ENCODE results near the gene CLEC16A. TPM values are rescaled to one million over a fixed set of nuclear protein-coding genes. Genes with fewer than 3 reads are reported as not detected.
"Not testable (repeated sequence)": the region's sequence is repeated elsewhere in the genome, so short reads cannot be mapped to it uniquely, and the experiment has no call there.

The CLEC16A gene
- polyA plus RNA-seq, 3 donors, result 24.2 to 26.8 (median 24.9) TPM

- no peak for DNase-seq (ENCODE audit: extremely low read depth in 1 of 11, low read depth in 9 of 11, low spot score in 4 of 11)
Observed at GRCh38 chr16:11205065-11205699, 260.8 kb downstream of the CLEC16A start.

GRCh38 chr16:11205754-11206581 lies 261.6 kb downstream of the CLEC16A start:
- DNase-seq (ENCODE audit: extremely low read depth in 1 of 11, low read depth in 9 of 11, low spot score in 4 of 11), result no peak

DNA sequence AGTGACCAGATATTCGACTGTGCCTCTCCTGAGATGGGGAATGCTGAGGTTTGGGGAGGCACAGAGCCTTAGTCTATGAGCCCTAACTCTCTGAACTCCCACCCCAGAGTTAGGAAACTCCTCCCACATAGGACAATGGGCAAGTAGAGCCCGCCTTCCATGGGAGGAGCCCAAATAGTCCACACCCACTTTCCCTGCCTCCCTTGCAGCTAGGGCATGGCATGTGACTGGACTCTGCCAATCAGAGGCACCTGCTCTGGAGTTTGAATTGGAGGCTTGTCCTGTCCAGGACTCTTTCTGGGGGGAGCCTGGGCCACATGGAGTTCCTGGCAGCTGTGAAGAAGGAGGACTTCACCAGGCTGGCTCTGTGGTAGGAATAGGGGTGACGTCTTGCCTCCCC lies 263.3 kb downstream of the CLEC16A start:
- DNase-seq (ENCODE audit: extremely low read depth in 1 of 11, low read depth in 9 of 11, low spot score in 4 of 11), result no peak

GRCh38 chr16:11208916-11209665 lies 264.7 kb downstream of the CLEC16A start:
- DNase-seq (ENCODE audit: extremely low read depth in 1 of 11, low read depth in 9 of 11, low spot score in 4 of 11), result no peak

GRCh38 chr16:11210260-11210659 lies 265.9 kb downstream of the CLEC16A start:
- DNase-seq (ENCODE audit: extremely low read depth in 1 of 11, low read depth in 9 of 11, low spot score in 4 of 11), result no peak

DNA sequence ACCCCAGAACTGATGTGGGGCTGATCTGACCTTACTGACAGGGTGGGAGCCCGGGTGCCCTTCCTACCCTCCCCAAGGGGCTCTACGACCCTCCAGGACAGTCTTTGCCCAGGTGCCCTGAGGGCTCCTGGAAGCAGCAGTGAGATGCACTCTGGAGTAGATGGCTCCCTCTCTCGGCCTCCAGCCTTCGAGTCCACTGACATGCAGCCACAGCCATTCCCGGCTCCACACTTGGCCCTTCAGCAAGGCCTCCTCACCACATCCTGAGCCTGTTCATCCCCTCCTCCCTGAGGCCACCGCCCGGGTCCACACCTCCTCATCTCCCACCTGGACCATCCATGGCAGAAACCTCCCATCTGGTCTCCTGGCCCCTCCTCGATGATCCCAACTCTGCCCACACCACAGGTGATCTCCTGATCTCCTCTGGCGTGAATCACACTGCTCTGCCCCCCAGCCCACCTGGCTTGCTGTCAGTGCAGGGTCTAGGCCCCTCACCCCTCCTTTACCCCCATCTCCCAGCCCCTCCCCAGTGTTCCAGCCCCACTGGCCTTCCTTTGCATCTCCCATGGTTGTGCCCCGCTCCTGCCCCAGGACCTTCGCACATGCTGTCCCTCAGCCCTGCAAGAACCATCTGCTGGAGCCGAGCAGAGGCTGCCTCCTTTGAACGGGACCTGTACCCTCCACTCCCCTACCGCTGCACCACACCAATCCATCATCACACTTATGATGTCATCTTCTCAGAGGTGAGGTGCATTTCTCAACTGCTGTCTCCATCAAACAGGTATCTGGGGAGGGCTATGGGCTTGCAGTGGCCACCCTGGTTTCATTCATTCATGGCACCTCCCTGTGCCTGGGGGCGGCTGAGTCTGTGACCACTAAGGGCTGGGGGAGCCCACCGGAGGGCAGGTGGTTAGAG lies 267.0 kb downstream of the CLEC16A start:
- DNase-seq (ENCODE audit: extremely low read depth in 1 of 11, low read depth in 9 of 11, low spot score in 4 of 11), result no peak

- no peak for DNase-seq (ENCODE audit: extremely low read depth in 1 of 11, low read depth in 9 of 11, low spot score in 4 of 11)
Observed at GRCh38 chr16:11211977-11212797, 267.8 kb downstream of the CLEC16A start.

DNA sequence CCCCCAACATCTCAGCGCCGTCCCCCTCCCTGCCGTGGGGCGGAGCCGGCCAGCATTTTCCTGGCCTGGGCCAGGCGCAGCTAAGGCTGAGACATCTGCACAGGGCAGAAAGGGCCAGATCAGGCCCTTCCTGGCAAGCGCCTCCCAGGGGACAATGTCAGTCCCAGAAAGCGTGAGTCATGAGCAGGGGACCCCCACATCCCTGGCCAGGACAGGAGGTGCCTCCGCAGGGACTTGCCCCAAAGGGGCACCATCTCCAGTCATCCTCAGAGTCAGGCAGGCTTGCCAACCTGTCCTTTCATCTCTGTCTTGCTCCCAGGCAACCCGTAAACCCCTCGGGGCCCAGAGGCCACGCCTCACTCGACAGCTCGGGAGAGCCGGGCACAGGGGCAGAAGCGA lies 268.4 kb downstream of the CLEC16A start:
- no peak for DNase-seq (ENCODE audit: extremely low read depth in 1 of 11, low read depth in 9 of 11, low spot score in 4 of 11)

- DNase-seq (ENCODE audit: extremely low read depth in 1 of 11, low read depth in 9 of 11, low spot score in 4 of 11), result no peak
Observed at GRCh38 chr16:11213373-11213772, 269.0 kb downstream of the CLEC16A start.

- no peak for DNase-seq (ENCODE audit: extremely low read depth in 1 of 11, low read depth in 9 of 11, low spot score in 4 of 11)
Observed at GRCh38 chr16:11213799-11214198, 269.4 kb downstream of the CLEC16A start.

- DNase-seq (ENCODE audit: extremely low read depth in 1 of 11, low read depth in 9 of 11, low spot score in 4 of 11), result no peak
Observed at GRCh38 chr16:11215935-11216556, 271.7 kb downstream of the CLEC16A start.

DNA sequence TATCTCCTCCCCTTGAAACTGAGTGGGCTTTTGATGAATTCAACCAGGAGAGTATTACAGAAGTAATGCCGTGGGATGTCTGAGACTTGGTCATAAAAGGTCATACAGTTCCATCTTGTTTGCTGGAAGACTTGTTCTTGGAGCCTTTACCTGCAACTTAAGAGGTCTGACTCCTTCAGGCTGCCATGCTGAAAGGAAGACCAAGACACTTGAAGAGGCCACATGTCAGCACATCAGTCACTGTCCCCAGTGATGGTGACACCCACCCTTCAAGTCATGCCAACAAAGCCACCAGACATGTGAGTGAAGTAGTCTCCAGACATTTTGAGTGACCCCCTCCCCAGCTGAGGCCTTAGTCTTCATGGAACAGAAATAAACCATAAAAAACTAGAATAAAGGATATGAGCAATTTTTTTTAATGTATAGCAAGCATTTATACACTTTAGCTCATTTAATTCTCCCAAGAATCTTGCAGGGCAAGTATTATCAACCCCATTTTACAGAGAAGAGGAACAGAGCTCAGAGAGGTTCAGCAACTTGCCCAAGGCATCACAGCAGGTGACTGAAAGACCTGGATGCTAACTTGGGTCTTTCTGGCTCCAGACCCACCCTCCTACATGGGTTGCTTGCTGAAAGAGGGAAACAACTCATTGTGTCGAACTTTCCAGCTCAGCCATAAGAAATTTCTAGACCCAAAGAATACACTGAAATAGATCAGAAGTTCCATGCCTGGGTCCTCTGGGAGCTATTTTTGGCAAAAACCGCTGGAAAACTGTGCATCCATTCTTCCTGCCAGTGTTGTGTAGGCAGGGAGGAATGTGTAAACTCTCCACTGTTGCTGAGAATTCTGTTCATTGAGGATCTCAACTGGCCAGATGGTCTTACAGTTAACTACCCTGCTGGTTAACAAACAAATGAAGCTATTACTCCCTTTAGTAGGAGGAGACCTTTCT lies 273.6 kb downstream of the CLEC16A start:
- DNase-seq (ENCODE audit: extremely low read depth in 1 of 11, low read depth in 9 of 11, low spot score in 4 of 11), result no peak

DNA sequence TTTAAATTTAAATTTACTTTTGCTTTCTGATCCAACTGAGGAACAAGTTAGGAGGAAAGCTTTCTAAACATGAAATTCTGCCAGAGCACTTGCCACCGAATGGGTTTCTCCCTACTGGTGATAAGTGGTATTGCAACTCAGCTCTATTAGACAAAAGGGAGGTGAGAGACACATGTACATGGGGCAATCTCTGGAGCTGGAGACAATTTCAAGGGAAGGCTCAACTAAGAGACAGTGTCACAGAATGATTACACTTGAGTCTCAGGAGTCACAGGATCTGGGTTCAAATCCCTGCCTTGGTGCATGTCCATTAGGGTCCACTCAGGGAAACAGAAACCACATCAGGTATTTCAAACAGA lies 274.2 kb downstream of the CLEC16A start:
- DNase-seq (ENCODE audit: extremely low read depth in 1 of 11, low read depth in 9 of 11, low spot score in 4 of 11), result no peak

GRCh38 chr16:11219178-11219577 lies 274.8 kb downstream of the CLEC16A start:
- no peak for DNase-seq (ENCODE audit: extremely low read depth in 1 of 11, low read depth in 9 of 11, low spot score in 4 of 11)

DNA sequence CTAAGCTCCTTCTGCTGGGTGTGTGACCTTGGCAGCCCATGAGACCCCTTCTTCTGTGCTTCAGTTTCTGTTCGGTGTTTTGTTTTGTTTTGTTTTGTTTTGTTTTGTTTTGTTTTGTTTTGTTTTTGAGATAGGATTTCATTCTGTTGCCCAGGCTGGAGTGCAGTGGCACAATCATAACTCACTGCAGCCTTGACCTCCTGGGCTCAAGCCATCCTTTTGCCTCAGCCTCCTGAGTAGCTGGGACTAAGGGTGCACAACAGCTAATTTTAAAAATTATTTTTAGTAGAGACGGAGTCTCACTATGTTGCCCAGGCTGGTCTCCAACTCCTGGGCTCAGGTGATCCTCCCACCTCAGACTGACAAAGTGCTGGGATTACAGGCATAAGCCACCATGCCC lies 276.1 kb downstream of the CLEC16A start:
- DNase-seq (ENCODE audit: extremely low read depth in 1 of 11, low read depth in 9 of 11, low spot score in 4 of 11), result not testable (repeated sequence)

DNA sequence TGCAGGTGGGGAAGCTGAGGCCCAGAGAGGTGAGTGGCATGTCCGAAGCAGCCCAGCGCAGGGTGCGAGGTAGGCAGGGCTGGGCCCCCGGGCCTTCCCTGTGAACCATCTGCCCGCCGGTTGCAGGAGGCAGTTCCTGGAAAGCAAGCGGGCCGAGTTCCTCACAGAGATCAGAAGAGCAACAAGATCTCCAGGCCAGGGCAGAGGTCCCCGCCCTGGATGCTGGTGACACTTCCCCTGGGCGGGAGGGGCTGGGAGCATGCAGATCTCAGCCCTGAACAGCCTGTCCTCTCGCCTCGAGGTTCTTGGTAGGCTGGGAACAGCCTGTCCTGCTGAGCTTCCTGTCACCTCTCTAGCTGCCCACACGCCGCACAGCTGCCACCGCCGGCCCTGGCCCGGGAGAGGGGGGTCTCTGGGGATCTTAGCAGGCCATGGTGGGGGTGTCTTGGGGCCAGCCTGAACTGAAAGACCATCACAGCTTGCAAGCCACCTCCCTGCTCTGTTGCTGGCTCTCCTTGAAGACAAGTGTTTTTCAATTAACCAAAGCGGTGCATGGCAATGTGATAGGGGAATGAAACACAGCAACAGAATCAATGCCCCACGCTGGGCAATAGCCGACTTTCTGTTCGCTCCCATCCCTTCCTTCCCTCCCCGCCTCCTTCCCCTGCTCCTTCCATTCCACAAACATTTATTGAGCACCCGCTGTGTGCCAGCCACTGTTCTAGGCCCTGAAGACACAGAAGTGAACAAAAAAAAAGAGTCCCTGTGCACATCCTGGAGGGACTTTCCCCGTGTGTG lies 279.9 kb downstream of the CLEC16A start:
- no peak for DNase-seq (ENCODE audit: extremely low read depth in 1 of 11, low read depth in 9 of 11, low spot score in 4 of 11)
